ENCODE results near the gene DMAC2.
"Not testable (repeated sequence)": the region's sequence is repeated elsewhere in the genome, so short reads cannot be mapped to it uniquely, and the experiment has no call there.

Gene DMAC2

DNA sequence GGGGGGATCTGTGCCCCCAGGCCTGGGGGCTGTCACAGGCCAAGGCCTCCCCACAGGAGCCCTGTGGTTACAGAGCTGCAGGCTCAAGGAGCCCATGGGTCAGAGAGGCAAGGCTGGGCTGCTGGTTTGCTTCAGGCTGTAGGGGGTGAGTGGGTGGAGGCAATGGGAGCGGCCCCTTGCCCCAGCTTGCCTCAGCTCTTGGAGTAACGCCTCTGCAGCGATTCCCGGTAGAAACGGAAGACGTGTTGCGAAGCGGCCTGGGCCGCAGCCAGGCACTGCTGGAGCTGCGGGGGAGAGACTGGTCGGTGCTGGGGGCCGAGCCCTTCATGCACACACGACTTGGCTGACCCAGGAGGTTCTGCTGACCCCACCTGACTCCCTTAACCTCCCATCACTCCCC lies 53.3 kb downstream of the DMAC2 start:
- DNase-seq (ENCODE audit: insufficient read length) (no peak), FAIRE-seq (no peak)
- no peak for TF ChIP-seq POLR2AphosphoS5 (IDR thresholded peaks at IDR 0.05; ENCODE audit: low read depth, low read length)
- TF ChIP-seq TAF1 (IDR thresholded peaks at IDR 0.05; ENCODE audit: borderline replicate concordance, low read depth, low read length), result no peak

DNA sequence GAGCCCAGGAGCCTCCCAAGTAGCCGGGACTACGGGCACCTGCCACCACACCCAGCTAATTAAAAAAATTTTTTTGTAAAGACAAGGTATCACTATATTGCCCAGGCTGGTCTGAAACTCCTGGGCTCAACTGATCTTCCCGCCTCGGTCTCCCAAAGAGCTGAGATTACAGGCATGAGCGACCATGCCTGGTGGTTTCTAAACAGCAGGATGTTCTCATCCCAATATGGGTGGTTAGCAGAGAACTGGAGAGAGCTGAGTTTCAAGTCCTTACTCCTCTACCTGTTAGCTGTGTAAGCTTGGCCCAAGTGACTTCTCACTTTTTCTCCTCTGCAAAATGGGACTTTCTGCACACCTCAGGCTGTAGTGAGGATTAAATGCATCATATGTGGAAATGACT lies 55.4 kb downstream of the DMAC2 start:
- no peak for DNase-seq (ENCODE audit: insufficient read length)
- no peak for TF ChIP-seq POLR2AphosphoS5 (IDR thresholded peaks at IDR 0.05; ENCODE audit: low read depth, low read length)
- TF ChIP-seq POLR2A (IDR thresholded peaks at IDR 0.05; ENCODE audit: low read depth, low read length), result no peak
- TF ChIP-seq TAF1 (IDR thresholded peaks at IDR 0.05; ENCODE audit: borderline replicate concordance, low read depth, low read length), result no peak
- no peak for FAIRE-seq

DNA sequence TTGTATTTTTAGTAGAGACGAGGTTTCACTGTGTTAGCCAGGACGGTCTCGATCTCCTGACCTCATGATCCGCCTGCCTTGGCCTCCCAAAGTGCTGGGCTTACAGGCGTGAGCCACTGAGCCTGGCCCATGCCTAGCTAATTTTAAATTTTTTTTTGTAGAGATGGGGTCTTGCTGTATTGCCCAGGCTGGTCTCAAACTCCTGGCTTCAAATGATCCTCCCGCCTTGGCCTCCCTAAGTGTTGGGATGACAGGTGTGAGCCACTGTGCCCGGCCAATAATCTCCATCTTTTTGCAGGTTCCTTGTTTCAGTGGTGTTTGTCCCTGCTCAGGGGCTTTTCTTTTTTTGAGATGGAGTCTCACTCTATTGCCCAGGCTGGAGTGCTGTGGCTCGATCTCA lies 58.2 kb downstream of the DMAC2 start:
- not testable (repeated sequence) for FAIRE-seq; DNase-seq (ENCODE audit: insufficient read length)
